ENCODE measurements around the gene DAZAP1.
"Not testable (repeated sequence)": the region's sequence is repeated elsewhere in the genome, so short reads cannot be mapped to it uniquely, and the experiment has no call there.

Gene DAZAP1

DNA sequence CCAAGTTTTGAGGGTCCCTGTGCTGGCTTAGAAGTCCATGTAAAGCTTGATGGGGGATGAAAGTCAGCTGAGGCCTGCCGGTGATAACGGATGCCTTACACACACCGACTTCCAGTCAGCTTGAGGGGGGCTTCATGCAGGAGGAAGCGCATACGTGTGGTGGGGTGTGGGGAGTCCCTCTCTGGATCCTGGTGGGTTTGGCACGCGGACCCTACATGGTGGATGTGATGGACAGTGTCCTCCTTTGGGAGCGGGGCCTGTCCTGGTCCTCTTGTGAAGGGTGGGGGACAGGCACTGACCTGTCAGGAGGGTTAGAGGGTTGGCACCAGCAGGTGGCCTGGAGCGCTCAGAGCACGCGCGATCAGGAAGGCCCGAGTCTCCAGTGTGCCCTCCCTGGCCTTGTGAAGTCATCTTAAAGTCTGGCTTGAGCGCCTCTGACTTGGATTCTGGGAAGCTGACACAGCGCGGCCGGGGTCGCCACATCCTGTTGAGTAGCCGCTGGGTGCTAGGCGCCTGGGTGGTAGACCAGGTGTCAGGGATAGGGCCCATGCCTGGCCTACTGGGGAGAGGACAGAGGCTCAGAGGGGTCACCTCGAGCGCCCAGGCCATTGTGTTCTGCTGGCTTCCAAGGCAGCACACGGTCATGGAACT lies 2.9 kb downstream of the DAZAP1 start:
- DNase-seq, result no peak

- no peak for DNase-seq
Measured at GRCh38 chr19:1410789-1411188, 3.4 kb downstream of the DAZAP1 start.

GRCh38 chr19:1411255-1412191 lies 4.1 kb downstream of the DAZAP1 start:
- DNase-seq, result peak in 48 of 51 donors; percentile 27 to 96 (median 84)

GRCh38 chr19:1412323-1412923 lies 5.0 kb downstream of the DAZAP1 start:
- DNase-seq, result no peak

GRCh38 chr19:1412995-1413800 lies 5.8 kb downstream of the DAZAP1 start:
- DNase-seq, result no peak

GRCh38 chr19:1416014-1416841 lies 8.8 kb downstream of the DAZAP1 start:
- peak in 4 of 51 donors; percentile 15 to 55 (median 32) for DNase-seq

- DNase-seq, result peak in 14 of 51 donors; percentile 8 to 49 (median 31)
Measured at GRCh38 chr19:1417145-1417544, 9.8 kb downstream of the DAZAP1 start.

DNA sequence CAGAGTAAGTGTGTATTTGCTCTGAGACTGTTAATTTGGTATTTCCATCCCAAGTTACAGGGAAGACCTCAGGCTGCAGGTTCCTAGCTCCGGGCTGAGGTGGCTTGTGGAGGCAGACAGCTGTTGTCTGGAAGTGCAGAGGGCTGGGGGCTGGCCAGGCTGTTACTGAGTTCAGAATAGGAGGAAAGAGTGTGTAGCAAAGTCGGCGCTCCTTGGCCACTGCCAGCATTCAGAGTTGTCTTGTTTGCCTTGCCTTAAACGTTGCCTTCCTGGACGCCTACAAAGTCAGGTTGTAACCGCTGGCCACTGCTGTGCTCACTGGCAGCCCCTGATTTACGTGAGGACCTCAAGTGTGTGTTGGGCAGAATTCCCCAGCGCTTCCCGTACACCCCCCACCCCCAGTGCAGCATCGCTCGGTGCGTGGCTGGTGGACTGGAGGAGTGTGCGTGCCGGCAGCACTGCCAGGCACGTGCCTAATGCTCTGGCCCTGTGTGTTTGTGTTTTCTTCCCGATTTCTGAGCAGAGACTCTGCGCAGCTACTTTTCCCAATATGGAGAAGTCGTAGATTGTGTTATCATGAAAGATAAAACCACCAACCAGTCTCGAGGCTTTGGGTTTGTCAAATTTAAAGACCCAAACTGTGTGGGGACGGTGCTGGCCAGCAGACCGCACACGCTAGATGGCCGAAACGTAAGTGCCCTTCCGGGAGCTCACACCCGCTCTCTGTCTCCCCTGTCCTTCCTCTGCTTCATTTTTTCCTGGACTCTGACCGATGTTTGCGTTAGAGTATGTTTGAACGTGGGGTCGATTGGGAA lies 10.5 kb downstream of the DAZAP1 start:
- peak in 4 of 51 donors; percentile 17 to 39 (median 28) for DNase-seq

- DNase-seq, result no peak
Measured at GRCh38 chr19:1418496-1418775, 11.1 kb downstream of the DAZAP1 start.

DNA sequence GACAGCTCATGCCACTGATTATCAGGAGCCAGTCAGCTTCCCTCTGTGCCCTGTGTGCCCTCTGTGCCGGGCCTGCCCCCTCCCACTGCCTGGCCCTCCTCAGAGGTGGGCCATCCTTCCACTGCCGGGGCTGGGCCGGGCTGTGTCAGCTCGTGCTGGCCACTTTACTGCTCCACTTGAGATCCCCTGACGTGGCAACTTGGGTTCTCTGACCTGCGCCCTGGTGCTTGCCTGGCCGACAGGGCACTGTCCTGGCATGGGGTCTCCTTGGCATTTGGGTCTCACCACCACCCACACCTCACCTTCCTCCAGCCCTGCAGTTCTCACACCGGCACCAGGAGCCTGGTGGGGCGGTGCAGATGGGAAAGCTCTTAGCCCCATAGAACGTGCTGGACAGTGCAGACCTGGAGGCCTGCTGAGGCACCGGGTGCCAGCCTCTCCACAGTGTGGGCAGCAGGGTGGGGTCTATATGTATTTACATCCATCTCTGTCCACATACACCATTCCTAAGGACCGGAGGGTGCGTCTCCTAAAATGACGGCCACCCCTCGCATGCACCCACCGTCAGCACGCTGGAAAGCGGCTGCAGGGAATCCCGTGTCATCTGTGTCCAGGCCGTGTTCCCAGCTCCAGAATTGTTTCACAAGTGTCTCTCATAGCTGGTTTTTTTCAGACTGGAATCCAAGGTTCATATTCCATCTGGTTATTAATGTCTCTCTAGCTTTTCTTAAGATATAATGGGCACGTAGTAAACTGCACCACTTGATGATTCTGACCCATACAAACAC lies 11.8 kb downstream of the DAZAP1 start:
- DNase-seq, result no peak

- DNase-seq, result not testable (repeated sequence)
Measured at GRCh38 chr19:1420085-1420484, 12.7 kb downstream of the DAZAP1 start.

- no peak for DNase-seq
Measured at GRCh38 chr19:1420590-1420989, 13.2 kb downstream of the DAZAP1 start.

DNA sequence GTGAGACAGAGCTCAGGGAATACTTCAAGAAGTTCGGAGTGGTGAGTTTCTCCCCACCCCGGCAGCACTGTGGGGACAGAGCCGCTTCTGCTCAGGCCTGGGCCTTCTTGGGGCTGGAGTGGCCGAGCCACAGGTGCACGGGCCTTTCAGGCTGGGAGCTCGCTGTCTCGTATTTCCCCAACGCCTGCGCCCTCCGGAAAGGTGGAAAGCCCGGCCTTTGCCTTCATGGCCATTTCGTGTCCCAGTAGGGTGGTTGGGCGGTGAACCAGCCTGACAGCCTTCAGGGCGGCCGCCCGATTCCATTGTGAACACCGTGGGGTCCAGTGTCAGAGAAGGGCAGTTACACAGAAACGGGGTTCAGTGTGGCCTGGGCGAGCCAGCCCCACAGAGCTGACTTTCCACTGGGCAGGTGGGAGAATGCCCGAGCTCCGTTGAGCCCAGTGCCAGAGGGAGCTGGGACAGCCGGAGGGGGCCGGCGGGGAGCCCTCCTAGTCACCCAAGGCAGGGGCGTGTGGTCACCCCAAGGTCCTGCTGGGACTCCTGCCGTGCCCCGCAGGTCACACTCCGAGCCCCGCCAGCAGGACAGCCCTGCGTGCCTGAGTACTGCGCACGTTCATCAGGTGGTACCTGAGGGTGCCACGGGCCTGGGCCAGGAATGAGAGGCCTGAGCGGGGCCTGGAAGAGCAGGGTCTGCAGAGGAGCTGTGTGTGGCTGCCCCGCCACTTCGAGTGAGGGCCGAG lies 14.0 kb downstream of the DAZAP1 start:
- DNase-seq, result no peak

DNA sequence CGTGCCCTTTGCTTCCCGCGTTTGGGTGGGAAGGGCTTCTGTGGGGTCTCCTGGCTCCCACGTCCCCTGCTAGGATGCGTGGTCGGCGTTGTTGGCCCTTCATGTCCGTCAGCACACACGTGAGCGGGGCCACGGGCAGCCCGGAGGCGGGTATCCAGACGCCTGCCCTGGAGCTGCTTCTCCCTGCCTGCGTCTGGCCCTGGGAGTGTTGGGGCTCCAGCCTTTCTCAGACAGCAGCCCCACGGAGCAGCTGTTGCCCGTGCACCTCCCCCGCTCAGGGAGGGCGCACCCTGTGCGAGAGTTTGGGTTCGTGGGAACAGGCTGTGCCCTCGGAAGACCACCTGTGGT lies 14.5 kb downstream of the DAZAP1 start:
- no peak for DNase-seq

DNA sequence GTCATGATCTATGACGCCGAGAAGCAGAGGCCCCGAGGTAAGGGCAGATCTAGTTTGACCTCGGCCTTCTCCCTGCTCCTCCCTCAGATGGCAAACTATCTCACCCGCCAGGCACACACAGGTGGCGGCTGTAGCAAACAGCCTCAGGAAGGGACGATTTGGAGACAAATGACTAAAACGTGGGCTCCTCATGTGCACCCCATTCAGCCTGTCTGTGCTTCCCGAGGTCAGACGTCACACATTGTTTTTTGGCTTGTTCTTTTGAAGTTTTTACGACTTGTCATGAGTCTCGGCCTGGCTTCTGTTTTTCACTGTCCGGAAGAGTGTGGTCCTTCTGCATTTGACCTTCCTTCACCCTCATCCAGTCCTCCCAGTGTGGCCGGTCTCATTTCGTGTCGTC lies 15.0 kb downstream of the DAZAP1 start:
- no peak for DNase-seq

DNA sequence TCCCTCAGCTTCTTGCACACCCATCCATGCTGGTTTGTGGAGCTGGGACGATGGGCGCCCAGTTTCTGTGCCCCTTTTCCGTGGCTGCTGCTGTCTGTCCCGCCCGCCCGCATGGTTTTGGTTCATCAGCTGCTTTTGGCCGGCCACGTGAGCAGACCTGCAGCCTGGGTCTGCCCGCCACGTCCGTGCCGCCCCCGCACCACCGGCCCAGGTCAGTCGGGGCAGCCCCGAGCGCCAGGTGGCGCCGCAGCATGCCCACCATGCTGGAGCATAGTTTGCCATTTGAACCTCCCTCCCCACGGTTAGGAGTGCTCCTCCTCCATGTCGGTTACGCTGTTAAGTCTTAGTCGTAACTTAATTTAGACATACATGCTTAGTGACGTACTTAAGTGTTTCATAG lies 15.6 kb downstream of the DAZAP1 start:
- DNase-seq, result no peak

- DNase-seq, result no peak
Measured at GRCh38 chr19:1423436-1424191, 16.2 kb downstream of the DAZAP1 start.
